Activated CD4-positive, alpha-beta T cell treated with anti-CD3 and anti-CD28 coated beads, Interleukin-2, amount 50 U/mL, for 24 hours (primary cell): ENCODE data around the gene NF1.
"Not testable (repeated sequence)": the region's sequence is repeated elsewhere in the genome, so short reads cannot be mapped to it uniquely, and the experiment has no call there.

Experiments
- DNase-seq, 2 donors: peaks; one replicate each; pipeline ENCODE4 v3.0.0-alpha.2; 2020; ENCODE audit warnings: low read depth in 1 of 2, low spot score in 1 of 2

Gene NF1

GRCh38 chr17:31251105-31251969, 156.6 kb downstream of the NF1 start:
- DNase-seq = no peak

- no peak for DNase-seq
Measured at GRCh38 chr17:31251970-31252328, 157.2 kb downstream of the NF1 start.

- no peak for DNase-seq
Measured at GRCh38 chr17:31252741-31253140, 158.0 kb downstream of the NF1 start.

- DNase-seq = no peak
Measured at GRCh38 chr17:31254654-31255053, 159.9 kb downstream of the NF1 start.

GRCh38 chr17:31256936-31257335, 162.2 kb downstream of the NF1 start:
- no peak for DNase-seq

- no peak for DNase-seq
Measured at GRCh38 chr17:31260151-31260550, 165.4 kb downstream of the NF1 start.

GRCh38 chr17:31261601-31262000, 166.8 kb downstream of the NF1 start:
- no peak for DNase-seq

- not testable (repeated sequence) for DNase-seq
Measured at GRCh38 chr17:31262923-31263322, 168.1 kb downstream of the NF1 start.

GRCh38 chr17:31266042-31266441, 171.3 kb downstream of the NF1 start:
- DNase-seq = no peak

GRCh38 chr17:31269036-31269577, 174.3 kb downstream of the NF1 start:
- DNase-seq = no peak

- no peak for DNase-seq
Measured at GRCh38 chr17:31269578-31269983, 174.8 kb downstream of the NF1 start.

GRCh38 chr17:31272236-31272635, 177.5 kb downstream of the NF1 start:
- DNase-seq = no peak

GRCh38 chr17:31272803-31273202, 178.0 kb downstream of the NF1 start:
- DNase-seq = no peak

GRCh38 chr17:31273516-31273915, 178.7 kb downstream of the NF1 start:
- no peak for DNase-seq

- no peak for DNase-seq
Measured at GRCh38 chr17:31274252-31274651, 179.5 kb downstream of the NF1 start.

GRCh38 chr17:31275116-31275515, 180.3 kb downstream of the NF1 start:
- no peak for DNase-seq

GRCh38 chr17:31279401-31279800, 184.6 kb downstream of the NF1 start:
- no peak for DNase-seq

- no peak for DNase-seq
Measured at GRCh38 chr17:31281061-31281460, 186.3 kb downstream of the NF1 start.

GRCh38 chr17:31283841-31284240, 189.1 kb downstream of the NF1 start:
- DNase-seq = no peak

GRCh38 chr17:31286587-31286986, 191.8 kb downstream of the NF1 start:
- no peak for DNase-seq

- not testable (repeated sequence) for DNase-seq
Measured at GRCh38 chr17:31287932-31288331, 193.2 kb downstream of the NF1 start.

- no peak for DNase-seq
Measured at GRCh38 chr17:31289790-31290189, 195.0 kb downstream of the NF1 start.

GRCh38 chr17:31291820-31292219, 197.0 kb downstream of the NF1 start:
- no peak for DNase-seq
